Ovary (tissue), 9 donors: ENCODE measurements around the gene USP43. TPM values are rescaled to one million over a fixed set of nuclear protein-coding genes. Genes with fewer than 3 reads are reported as not detected.

Experiments used
- DNase-seq, 5 donors: peaks; one replicate each; pipeline ENCODE4 v3.0.0-alpha.2; 2019 to 2020
- H3K27ac ChIP-seq, 2 donors: fragments of 200-600 bp; one replicate each; pipeline versions ENCODE4 v1.5.1 to v1.8.0; 2019 to 2022
- H3K27me3 ChIP-seq: fragments of 200-600 bp; one replicate; pipeline ENCODE4 v1.8.0; 2022
- H3K36me3 ChIP-seq: fragments of 200-600 bp; sonication (generic); one replicate; pipeline ENCODE4 v1.5.1; 2019
- H3K4me1 ChIP-seq: one replicate; pipeline ENCODE4 v1.8.1; 2013; ENCODE audit warnings: mild to moderate bottlenecking, moderate library complexity; ENCODE audit not compliant: insufficient read depth
- H3K4me3 ChIP-seq: fragments of 200-600 bp; sonication (generic); one replicate; pipeline ENCODE4 v1.5.1; 2017
- H3K9me3 ChIP-seq, 2 donors: fragments of 200-600 bp in 1 of 2; sonication (generic) in 1 of 2; one replicate each; pipeline versions ENCODE4 v1.5.1 to v1.8.1; 2013 to 2019; ENCODE audit warnings: mild to moderate bottlenecking in 1 of 2, moderate library complexity in 1 of 2
- CTCF ChIP-seq, 3 donors: fragments of 450-650 bp in 2 of 3; fragments of 200-600 bp in 1 of 3; IDR thresholded peaks; one replicate each; pipeline versions ENCODE4 v1.5.1 to v1.8.0; 2016 to 2022; ENCODE audit warnings: antibody characterized with exemption in 3 of 3, mild to moderate bottlenecking in 1 of 3
- EP300 ChIP-seq: sonication (generic); formaldehyde crosslinking; IDR thresholded peaks from one replicate; pipeline ENCODE4 v1.6.1; 2017; ENCODE audit warnings: antibody characterized with exemption
- POLR2A ChIP-seq: fragments of 450-650 bp; IDR thresholded peaks from one replicate; pipeline ENCODE4 v1.6.1; 2017; ENCODE audit warnings: antibody characterized with exemption, mild to moderate bottlenecking, moderate library complexity
- WGBS, 3 donors: extraction: QIAGEN DNeasy Blood & Tissue Kit in 1 of 3; methylation state at CpG; one replicate each; pipeline versions ENCODE4 v1.1.5 to v1.1.7; 2013 to 2017; 5-methylcytosine and 5-hydroxymethylcytosine counted together
- intact Hi-C, 4 donors: fragments of 100-400 bp; cut with DNase I; formaldehyde crosslinking; loops; one replicate each; pipeline versions ENCODE4 v1.11.0 to v1.15.1; 2022 to 2023
- polyA plus RNA-seq, 2 donors: library from polyadenylated mRNA; stranded (reverse); fragments of 200-250 nt in 1 of 2; fragments of 350-450 nt in 1 of 2; fragmentation: Illumina TruSeq in 1 of 2; extraction: RNeasy Lipid Tissue Mini Kit (QIAGEN cat#74804) in 1 of 2; gene quantifications; one replicate each; pipeline ENCODE4 v1.2.3, GENCODE V29; 2013 to 2014
- total RNA-seq, 7 donors: library from RNA; depleted of rRNA in 2 of 7; stranded (reverse); fragments of >200 nt in 2 of 7; fragmentation: NEBNext Ultra II Directional in 3 of 7; extraction: Animal tissue kit (Norgen Biotek cat#: 25700) in 3 of 7; gene quantifications; one replicate each; pipeline versions ENCODE4 v1.1.0 to v1.2.4, GENCODE V29; 2016 to 2023
- donor health status: DM: no; HTN: no; CAD: no; lungs with moderate emphysema.
- donor health status: DM: no; HTN: no; CAD: no.
- donor health status: Bipolar disorder and iron deficiency.
- donor health status: DM: yes; HTN: yes; CAD: no.
- donor health status: DM: no; HTN: no; CAD: no.
- donor health status: DM: yes; HTN: yes; CAD: no.

Gene USP43
- total and polyA plus RNA-seq, 9 donors, result 0.13 to 11.1 (median 0.68) TPM; not detected in 1

GRCh38 chr17:9668517-9668916 is 23.2 kb downstream of the USP43 start:
- H3K27me3 ChIP-seq, result no peaks in the 10 kb centered on the region
- intact Hi-C loops, result no loop called here
- H3K4me3 ChIP-seq, result no peak overlapping the region
- WGBS, 3 donors, result 49 to 67% (median 56%) methylated on average over 6 of the region's 6 CpGs
- TF ChIP-seq EP300 (no peak), POLR2A (no peak), CTCF (IDR thresholded peaks at IDR 0.05) (no peak)
- H3K9me3 ChIP-seq, result no peaks in the 10 kb centered on the region
- H3K36me3 ChIP-seq, result no peaks in the 10 kb centered on the region
- H3K27ac ChIP-seq, result no peak overlapping the region
- no peak for DNase-seq
- H3K4me1 ChIP-seq, result no peaks in the 10 kb centered on the region

- Histone ChIP-seq H3K27ac (no peak overlapping the region), H3K27me3 (no peaks in the 10 kb centered on the region), H3K4me1 (no peaks in the 10 kb centered on the region), H3K36me3 (no peaks in the 10 kb centered on the region), H3K9me3 (no peaks in the 10 kb centered on the region), H3K4me3 (no peak overlapping the region)
- TF ChIP-seq CTCF (IDR thresholded peaks at IDR 0.05) (no peak), EP300 (no peak), POLR2A (no peak)
- 76 to 80% (median 79%) methylated on average over 6 of the region's 6 CpGs for WGBS, 3 donors
- intact Hi-C loops, result no loop called here
- DNase-seq, result no peak
These were observed 24.3 kb downstream of the USP43 start for GRCh38 chr17:9669551-9670008.

- 63 to 68% (median 68%) methylated on average over 8 of the region's 8 CpGs for WGBS, 3 donors
- TF ChIP-seq CTCF (IDR thresholded peaks at IDR 0.05), result no peak
- TF ChIP-seq EP300, result no peak
- TF ChIP-seq POLR2A, result no peak
These were observed 25.3 kb downstream of the USP43 start for GRCh38 chr17:9670596-9670995.

GRCh38 chr17:9671559-9671958 is 26.2 kb downstream of the USP43 start:
- no peak for DNase-seq
- Histone ChIP-seq H3K36me3 (no peaks in the 10 kb centered on the region), H3K9me3 (no peaks in the 10 kb centered on the region), H3K4me3 (no peak overlapping the region), H3K27me3 (no peaks in the 10 kb centered on the region), H3K4me1 (no peaks in the 10 kb centered on the region), H3K27ac (no peak overlapping the region)
- TF ChIP-seq POLR2A (no peak), EP300 (no peak), CTCF (IDR thresholded peaks at IDR 0.05) (no peak)
- 62 to 77% (median 65%) methylated on average over 4 of the region's 4 CpGs for WGBS, 3 donors
- intact Hi-C loops, result no loop called here

More at GRCh38 chr17:9670596-9670995, 25.3 kb downstream of the USP43 start:
- Histone ChIP-seq H3K27me3 (no peaks in the 10 kb centered on the region), H3K36me3 (no peaks in the 10 kb centered on the region), H3K4me1 (no peaks in the 10 kb centered on the region), H3K27ac (no peak overlapping the region), H3K4me3 (no peak overlapping the region), H3K9me3 (no peaks in the 10 kb centered on the region)
- intact Hi-C loops, result no loop called here
- DNase-seq, result no peak
